GM19351 (cell line): ENCODE measurements around the gene KNL1.
A peak's percentile ranks its signal among the peaks of the same experiment; 100 is the strongest.
"Not testable (repeated sequence)": the region's sequence is repeated elsewhere in the genome, so short reads cannot be mapped to it uniquely, and the experiment has no call there.

ENCODE experiments used
- ATAC-seq: cut with Tn5 transposase; IDR thresholded peaks from one replicate; pipeline ENCODE4 v1.9.1; 2021; ENCODE audit warnings: mild to moderate bottlenecking, moderate library complexity; ENCODE audit not compliant: unreplicated experiment

KNL1 gene

DNA sequence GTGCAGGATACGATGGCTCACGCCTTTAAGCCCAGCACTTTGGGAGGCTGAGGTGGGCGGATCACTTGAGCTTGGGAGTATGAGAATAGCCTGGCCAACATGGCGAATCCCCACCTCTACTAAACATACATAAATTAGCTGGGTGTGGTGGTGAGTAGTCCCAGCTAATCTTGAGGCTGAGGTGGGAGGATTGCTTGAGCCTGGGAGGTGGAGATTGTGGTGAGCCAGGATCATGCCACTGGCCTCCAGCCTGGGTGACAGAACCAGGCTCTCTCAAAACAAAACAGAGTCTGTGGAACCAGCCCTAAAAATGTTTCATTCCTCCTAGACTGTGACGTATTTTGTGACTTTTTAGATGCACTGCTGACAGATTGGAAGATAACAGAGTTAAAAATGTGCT lies 66.6 kb downstream of the KNL1 start:
- ATAC-seq: no peak

DNA sequence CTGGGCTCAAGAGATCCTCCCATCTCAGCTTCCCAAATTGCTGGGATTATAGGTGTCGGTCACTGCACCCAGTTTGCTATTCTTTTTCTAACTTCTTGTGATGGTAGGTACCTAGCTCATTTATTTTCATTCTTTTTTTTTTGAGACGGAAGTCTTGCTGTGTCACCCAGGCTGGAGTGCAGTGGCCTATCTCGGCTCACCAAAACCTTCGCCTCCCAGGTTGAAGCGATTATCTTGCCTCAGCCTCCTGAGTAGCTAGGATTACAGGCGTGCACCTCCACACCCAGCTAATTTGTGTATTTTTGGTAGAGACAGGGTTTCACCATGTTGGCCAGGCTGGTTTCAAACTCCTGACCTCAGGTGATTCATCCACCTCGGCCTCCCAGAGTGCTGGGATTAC lies 70.9 kb downstream of the KNL1 start:
- ATAC-seq: no peak

DNA sequence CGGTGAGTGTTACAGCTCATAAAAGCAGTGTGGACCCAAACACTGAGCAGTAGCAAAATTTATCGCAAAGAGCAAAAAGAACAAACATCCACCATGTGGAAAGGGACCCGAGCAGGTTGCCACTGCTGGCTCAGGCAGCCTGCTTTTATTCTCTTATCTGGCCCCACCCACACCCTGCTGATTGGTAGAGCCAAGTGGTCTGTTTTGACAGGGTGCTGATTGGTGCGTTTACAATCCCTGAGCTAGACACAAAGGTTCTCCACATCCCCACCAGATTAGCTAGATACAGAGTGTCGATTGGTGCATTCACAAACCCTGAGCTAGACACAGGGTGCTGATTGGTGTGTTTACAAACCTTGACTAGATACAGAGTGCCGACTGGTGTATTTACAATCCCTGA lies 82.2 kb downstream of the KNL1 start:
- not testable (repeated sequence) for ATAC-seq

DNA sequence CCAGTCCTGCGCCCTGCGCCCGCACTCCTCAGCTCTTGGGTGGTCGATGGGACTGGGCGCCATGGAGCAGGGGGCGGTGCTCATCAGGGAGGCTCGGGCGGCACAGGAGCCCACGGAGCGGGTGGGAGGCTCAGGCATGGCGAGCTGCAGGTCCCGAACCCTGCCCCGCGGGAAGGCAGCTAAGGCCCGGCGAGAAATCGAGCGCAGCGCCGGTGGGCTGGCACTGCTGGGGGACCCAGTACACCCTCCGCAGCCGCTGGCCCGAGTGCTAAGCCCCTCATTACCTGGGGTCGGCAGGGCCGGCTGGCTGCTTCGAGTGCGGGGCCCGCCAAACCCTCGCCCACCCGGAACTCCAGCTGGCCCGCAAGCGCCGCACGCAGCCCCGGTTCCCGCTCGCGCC lies 82.9 kb downstream of the KNL1 start:
- ATAC-seq: not testable (repeated sequence)

DNA sequence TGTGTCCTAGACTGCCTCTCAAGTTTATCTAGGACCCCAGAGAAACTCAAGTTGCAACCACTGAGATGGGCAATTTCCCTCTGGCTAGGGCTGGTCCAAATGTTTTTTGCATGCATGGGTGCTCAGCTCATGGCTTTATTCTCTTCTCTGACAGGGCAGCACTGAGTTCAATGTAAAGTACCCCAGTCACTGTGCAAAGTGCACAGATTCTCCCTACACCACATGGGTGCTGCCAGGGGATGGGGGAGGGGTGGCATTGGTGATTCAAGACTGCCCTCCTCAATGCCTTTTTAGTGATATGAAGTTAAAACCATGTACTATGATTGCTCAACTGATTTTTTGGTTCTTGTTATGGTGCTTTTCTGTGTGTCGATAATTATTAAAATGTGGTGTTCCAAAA lies 86.1 kb downstream of the KNL1 start:
- no peak for ATAC-seq

DNA sequence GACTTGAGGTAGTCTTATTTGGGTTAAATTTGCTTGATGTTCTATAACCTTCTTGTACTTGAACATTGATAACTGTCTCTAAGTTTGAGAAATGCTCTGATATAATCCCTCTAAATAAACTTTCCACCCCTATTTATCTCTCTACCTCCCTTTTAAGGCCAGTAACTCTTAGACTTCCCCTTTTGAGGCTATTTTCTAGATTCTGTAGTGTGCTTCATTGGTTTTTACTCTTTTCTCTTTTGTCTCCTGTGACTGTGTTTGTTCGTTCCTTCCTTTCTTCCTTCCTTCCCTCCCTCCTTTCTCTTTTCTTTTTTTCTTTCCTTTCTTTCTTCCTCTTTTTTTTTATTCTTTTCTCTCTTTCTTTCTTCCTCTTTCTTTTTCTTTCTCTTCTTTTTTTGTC lies 86.9 kb downstream of the KNL1 start:
- not testable (repeated sequence) for ATAC-seq

DNA sequence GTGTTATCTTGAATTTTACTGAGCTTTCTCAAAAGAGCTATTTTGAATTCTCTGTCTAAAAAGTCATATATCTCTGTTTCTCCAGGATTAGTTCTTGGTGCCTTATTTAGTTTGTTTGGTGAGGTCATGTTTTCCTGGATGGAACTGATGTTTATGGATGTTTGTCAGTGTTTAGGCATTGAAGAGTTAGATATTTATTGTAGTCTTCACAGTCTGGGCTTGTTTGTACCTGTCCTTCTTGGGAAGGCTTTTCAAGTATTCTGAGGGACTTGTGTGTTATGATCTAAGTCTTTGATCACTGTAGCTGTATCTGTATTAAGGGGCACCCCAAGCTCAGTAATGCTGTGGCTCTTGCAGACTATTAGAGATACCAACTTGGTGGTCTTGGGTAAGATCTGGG lies 90.3 kb downstream of the KNL1 start:
- ATAC-seq: no peak

DNA sequence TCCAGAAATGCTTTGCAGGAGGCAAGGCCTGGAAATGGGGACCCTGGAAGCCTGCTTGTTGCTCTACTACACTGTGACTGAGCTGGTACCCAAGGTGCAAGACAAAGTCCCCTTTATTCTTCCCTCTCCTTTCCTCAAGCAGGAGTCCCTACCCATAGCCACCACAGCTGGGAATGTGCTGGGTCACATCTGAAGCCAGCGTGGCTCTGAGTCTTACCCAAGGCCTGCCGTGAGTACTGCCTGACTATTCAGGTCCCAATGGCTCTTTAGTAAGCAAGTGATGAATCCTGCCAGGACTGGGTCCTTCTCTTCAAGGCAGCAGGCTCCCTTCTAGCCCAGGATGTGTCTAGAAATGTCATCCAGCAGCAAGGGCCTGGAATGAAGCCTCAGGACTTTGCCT lies 91.3 kb downstream of the KNL1 start:
- ATAC-seq: no peak

DNA sequence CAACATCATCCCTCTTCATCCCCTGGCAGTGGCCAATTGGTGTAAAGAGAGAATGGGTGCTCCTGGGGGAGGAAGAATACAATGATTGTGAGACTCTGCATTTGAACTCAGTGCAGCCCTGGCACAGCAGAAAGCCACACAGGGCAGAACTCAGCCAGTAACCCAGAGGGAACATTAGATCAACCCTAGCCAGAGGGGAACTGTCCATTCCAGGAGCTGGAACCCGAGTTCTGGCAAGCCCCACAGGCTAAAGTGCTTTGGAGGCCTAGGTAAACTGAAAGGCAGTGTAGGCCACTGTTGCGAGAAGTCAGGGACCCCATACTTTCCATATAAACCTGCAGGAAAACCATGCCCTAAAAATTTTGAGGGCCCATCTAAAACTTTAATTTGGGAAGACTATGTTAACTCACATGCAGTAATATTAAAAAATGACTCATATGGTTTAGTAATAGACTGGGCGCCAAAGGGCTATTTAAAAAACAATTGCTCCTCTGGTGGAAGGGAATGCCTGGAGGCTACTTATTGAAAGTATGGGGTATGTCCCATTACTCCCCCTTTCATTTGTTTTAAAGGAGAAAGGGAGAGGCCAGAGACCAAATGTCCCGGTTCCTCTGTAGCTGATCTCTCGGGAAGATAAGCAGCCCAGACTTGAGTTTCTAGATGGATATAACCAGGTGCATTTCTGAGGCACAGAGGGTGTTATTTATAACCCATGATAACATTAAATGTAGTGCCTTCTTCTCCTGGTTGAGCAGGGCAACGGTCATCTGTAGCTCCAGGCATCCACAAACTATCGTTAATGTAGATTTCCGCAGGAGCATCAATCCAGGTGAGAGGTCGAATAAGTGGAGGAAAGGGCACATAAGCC lies 95.1 kb downstream of the KNL1 start:
- no peak for ATAC-seq

DNA sequence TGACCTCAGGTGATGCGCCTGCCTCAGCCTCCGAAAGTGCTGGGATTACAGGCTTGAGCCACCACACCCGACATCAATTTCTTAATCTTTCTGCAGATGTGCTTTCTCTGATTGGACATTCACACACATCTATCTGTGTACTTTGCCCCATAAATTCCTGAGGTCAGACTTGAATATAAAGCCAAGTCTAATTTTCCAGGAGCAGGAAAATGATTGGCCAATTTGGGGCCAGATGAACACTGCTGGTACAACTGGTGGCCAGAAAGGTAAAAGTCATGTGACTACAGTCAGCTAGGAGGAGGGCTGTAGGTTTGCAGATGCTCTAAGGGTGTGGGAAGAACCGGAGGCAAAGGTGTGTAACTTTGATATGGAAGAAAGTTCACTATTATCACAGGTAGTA lies 97.7 kb downstream of the KNL1 start:
- ATAC-seq: no peak

DNA sequence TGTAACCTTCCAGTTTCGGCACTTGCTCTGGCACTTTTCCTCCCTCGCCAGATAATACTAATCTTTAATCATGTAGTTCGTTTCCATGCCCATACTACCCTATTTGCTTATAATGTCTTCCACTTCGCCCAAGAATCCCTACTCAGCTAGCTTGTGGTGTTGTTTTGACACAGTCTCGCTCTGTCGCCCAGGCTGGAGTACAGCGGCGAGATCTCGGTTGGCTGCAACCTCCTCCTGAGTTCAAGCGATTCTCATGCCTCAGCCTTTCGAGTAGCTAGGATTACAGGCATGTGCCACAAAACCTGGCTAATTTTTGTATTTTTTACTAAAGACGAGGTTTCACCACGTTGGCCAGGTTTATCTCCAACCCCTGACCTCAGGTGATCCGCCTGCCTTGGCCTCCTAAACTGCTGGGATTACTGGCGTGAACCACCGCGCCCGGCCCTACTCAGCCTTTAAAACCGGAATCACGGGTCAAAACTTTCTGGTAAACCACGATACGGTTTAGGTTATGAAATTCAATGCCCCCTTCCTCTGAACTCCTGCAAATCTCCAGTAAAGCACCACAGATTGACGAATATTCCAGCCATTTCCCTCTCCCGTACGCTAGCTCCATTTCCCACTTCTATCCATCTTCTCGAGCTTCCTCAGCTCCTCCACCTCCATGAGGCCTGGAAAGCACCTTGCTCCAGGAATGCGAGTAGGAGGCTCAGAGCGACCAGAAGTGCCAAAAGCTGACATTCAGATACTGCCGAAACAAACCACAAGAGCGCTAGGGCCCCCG lies 100.0 kb downstream of the KNL1 start:
- ATAC-seq: peak; percentile 22

DNA sequence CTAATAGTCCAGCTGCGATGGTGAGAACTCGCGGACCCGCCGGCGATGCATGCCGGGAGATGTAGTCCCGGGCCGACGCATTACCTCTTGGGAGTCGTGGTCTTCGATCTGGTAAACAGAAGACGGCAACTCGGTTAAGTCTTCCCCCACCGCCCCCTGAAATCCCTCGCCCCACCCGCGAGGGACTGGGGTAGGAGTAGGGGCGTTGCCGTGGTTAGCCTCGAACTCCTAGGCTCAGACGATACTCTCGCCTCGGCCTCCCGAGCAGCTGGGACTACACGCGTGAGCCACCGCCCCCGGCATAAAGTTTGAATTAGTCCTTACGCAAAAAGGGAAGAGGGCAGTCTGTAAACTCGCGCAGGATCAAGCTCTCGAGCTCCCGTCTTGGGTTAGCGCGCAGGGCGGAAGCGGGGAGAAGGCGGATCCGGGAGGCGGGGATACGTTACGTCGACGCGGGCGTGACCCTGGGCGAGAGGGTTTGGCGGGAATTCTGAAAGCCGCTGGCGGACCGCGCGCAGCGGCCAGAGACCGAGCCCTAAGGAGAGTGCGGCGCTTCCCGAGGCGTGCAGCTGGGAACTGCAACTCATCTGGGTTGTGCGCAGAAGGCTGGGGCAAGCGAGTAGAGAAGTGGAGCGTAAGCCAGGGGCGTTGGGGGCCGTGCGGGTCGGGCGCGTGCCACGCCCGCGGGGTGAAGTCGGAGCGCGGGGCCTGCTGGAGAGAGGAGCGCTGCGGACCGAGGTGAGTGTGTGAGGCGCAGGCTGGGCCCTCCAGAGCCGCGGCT lies 100.8 kb downstream of the KNL1 start, which contains the start of gene RAD51:
Gene RAD51 (plus strand): TSS at position 487 of the 781 bp plus-strand sequence. CDS start 3,585 bp downstream, outside the sequence.
- peak; percentile 82 for ATAC-seq

DNA sequence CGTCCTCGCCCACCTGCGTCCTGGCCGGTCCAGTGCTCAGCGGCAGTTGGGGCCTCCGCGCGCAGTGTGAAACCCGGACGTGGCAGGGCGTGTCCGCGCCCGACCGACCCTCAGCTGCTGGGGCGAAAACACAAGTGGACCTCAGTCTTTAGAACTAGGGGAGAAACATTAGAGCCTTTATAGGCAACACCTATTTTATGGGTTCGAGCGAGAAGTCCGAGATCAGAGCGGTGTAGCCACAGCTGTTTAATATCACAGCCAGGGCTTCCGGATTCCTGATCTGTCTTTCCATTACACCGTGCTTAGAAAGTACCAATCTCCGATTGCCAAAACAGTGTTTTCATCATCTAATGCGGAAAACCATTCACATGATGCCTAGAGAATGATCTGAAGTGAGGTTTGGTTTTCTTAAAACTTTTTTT lies 101.4 kb downstream of the KNL1 start:
- ATAC-seq: peak; percentile 31

DNA sequence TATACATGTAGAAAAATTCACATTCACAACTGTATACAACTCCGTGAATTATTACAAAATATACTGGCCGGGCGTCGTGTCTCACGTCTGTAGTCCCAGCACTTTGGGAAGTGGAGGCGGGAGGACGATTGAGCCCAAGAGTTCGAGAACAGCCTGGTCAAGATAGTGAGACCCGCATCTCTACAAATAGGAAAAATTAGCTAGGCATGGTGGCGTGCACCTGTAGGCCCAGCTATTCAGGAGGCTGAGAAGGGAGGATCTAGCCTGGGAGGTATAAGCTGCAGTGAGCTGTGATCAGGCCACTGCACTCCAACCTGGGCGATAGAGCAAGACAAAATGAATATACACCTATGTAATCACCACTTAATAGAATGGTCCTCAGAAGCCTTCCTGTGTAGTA lies 102.2 kb downstream of the KNL1 start:
- ATAC-seq: no peak

DNA sequence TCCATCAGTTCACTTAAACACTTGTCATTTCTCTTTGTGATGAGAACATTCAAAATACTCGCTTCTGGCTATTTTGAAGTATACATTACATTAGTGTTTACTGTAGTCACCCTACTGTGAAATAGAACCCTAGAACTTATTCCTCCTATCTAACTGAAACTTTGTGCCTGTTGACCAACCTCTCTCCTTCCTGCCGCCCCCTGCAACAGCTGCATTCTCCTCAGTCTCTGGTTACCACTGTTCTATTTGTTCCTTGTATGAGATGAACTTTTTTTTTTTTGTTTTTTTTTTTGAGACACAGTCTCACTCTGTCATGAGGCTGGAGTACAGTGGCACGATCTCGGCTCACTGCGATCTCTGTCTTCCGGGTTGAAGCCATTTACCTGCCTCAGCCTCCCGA lies 103.9 kb downstream of the KNL1 start:
- no peak for ATAC-seq

DNA sequence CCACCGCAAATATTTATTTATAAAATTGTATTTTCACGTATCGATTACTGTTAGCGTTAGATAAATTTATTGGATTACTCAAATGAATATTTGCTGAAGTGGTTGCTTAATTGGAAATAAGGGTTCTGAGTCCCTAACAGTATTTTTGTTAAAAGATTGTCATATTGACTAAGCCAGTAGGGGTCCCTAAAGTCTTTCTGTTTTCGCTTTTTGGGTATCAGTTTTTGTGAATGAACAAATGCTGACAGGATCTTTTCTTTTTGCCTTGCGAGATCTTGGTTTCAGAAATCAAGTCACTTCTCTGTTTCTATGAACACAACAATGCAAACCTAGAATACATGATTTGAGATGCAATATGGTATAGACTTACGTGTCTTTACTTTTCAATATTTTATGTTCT lies 108.0 kb downstream of the KNL1 start:
- no peak for ATAC-seq

DNA sequence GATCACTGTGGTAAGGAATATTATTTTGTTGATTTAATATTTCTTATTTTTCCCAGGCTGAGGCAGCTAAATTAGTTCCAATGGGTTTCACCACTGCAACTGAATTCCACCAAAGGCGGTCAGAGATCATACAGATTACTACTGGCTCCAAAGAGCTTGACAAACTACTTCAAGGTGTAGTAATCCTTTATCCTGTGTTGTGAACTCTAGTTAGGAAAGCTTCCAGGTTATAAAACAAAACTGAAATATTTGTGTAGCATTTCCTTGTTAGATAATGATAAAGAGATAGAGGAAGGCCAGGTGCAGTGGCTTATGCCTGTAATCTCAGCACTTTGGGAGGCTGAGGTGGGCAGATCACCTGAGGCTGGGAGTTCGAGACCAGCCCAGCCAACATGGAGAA lies 112.1 kb downstream of the KNL1 start:
- ATAC-seq: no peak
